Large intestine (tissue), 3 donors: ENCODE measurements around the gene MYCN. TPM values are rescaled to one million over a fixed set of nuclear protein-coding genes. Genes with fewer than 3 reads are reported as not detected.
"Not testable (repeated sequence)": the region's sequence is repeated elsewhere in the genome, so short reads cannot be mapped to it uniquely, and the experiment has no call there.

Source experiments
- DNase-seq, 2 donors: peaks; one replicate each; pipeline versions ENCODE4 v3.0.0 to v3.0.0-alpha.2; 2013
- H3K27ac ChIP-seq: one replicate; pipeline ENCODE4 v1.5.1; 2013; ENCODE audit warnings: low read length
- H3K27me3 ChIP-seq: 2 replicates; pipeline ENCODE4 v1.6.1; 2013; ENCODE audit warnings: low read length; ENCODE audit not compliant: control insufficient read depth, insufficient read depth
- H3K36me3 ChIP-seq: 2 replicates; pipeline ENCODE4 v1.6.1; 2013; ENCODE audit warnings: low read length; ENCODE audit not compliant: control insufficient read depth, insufficient read depth
- H3K4me1 ChIP-seq: one replicate; pipeline ENCODE4 v1.6.1; 2013; ENCODE audit warnings: low read length; ENCODE audit not compliant: control insufficient read depth, insufficient read depth
- H3K4me3 ChIP-seq: one replicate; pipeline ENCODE4 v1.5.1; 2013; ENCODE audit warnings: low read length
- H3K9me3 ChIP-seq: one replicate; pipeline ENCODE4 v1.6.1; 2013; ENCODE audit warnings: mild to moderate bottlenecking, low read depth, low read length, moderate library complexity; ENCODE audit not compliant: control insufficient read depth
- WGBS: methylation state at CpG from one replicate; pipeline ENCODE4 v1.1.5; 2013; ENCODE audit warnings: low lambda C conversion rate; ENCODE audit not compliant: insufficient coverage; 5-methylcytosine and 5-hydroxymethylcytosine counted together
- polyA plus RNA-seq: library from polyadenylated mRNA; unstranded; fragments of 120-200 nt; gene quantifications from one replicate; pipeline ENCODE4 v1.2.1, GENCODE V29; 2013

The MYCN gene
- polyA plus RNA-seq, 1 donor, result 17.9 TPM

DNA sequence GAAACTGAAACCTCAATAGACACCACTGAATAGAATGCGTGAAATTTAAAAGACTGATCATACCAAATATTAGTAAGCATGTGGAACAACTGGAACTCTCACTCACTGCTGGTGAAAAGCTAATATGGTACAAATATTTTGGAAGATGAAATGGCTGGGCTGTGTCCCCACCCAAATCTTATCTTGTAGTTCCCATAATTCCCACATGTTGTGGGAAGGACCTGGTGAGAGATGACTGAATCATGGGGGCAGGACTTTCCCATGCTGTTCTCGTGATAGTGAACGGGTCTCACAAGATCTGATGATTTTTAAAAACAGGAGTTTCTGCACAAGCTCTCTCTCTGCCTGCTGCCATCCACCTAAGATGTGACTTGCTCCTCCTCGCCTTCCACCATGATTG is 32.0 kb upstream of the MYCN start:
- no peak overlapping the region for H3K27ac ChIP-seq
- no peaks in the 10 kb centered on the region for H3K9me3 ChIP-seq
- no peak for DNase-seq
- no peaks in the 10 kb centered on the region for H3K36me3 ChIP-seq
- no peaks in the 10 kb centered on the region for H3K4me1 ChIP-seq
- H3K27me3 ChIP-seq, result no peaks in the 10 kb centered on the region
- H3K4me3 ChIP-seq, result no peak overlapping the region
- WGBS, result 80% methylated on average over 1 of the region's 4 CpGs

DNA sequence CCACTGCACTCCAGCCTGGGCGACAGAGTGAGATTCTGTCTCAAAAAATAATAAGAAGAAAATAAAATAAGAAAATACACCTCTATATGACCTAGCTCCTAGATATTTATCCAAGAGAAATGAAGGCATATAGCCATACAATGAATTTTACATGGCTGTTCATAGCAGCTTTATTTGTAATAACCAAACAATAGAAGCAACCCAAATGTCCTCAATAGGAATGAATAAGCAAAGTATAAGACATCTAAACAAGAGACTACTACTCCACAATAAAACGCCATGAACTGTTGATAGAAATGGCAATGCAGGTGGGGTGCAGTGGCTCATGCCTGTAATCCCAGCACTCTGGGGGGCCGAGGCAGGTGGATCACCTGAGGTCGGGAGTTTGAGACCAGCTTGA is 31.2 kb upstream of the MYCN start:
- Histone ChIP-seq H3K4me1 (no peaks in the 10 kb centered on the region), H3K27ac (no peak overlapping the region), H3K4me3 (no peak overlapping the region), H3K27me3 (no peaks in the 10 kb centered on the region), H3K9me3 (no peaks in the 10 kb centered on the region), H3K36me3 (no peaks in the 10 kb centered on the region)
- WGBS, result 100% methylated on average over 1 of the region's 4 CpGs
- no peak for DNase-seq

DNA sequence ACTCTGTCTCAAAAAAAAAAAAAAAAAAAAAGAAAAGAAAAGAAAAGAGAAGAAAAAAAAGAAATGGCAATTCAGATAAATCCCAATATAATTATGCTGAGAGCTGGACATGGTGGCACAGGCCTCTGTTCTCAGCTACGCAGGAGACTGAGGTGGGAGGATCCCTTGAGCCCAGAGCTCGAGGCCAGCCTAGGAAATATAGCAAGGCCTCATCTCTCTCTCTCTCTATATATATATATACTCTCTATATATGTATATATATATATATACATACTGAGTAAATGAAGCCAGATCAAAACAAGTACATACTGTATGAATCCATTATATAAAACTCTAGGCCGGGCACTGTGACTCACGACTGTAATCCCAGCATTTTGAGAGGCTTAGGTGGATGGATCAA is 30.6 kb upstream of the MYCN start:
- WGBS, result no CpG with 5 or more reads among the region's 4 CpGs
- Histone ChIP-seq H3K27ac (no peak overlapping the region), H3K4me1 (no peaks in the 10 kb centered on the region), H3K4me3 (no peak overlapping the region), H3K36me3 (no peaks in the 10 kb centered on the region), H3K27me3 (no peaks in the 10 kb centered on the region), H3K9me3 (no peaks in the 10 kb centered on the region)
- no peak for DNase-seq

DNA sequence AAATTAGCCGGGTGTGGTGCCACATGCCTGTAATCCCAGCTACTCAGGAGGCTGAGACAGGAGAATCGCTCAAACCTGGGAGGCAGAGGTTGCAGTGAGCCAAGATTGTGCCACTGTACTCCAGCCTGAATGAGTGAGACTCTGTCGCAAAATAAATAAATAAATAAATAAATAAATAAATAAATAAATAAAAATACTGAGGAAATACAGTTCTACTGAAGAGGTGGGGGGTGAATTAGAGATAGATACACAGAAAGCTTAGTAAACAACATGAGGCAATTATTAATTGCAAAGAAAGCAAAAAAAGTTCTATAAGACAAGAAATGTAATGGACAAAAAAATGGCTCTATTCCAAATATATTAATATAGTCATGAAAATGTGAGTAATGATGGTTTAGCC is 29.1 kb upstream of the MYCN start:
- not testable (repeated sequence) for DNase-seq

DNA sequence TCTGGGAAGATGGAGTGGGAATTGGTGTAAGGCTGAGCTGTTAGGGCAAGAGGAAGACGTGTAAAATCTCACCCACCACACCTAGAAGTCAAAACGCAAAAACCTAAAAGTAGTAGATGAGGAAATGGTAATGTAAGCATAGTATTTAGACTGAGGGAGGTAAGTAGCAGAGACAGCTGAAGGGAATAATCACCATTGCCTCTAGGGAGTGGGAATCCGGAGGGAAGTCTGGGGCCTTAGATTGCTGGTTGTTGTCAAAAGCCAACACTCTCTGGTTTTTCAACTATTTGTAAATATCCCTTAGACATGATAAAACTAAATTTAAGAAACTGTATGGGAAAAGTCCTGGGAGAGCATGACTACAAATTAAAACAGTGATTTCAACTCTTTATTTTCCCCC is 28.7 kb upstream of the MYCN start:
- DNase-seq, result no peak
- no peaks in the 10 kb centered on the region for H3K27me3 ChIP-seq
- no peaks in the 10 kb centered on the region for H3K9me3 ChIP-seq
- no peak overlapping the region for H3K4me3 ChIP-seq
- no peaks in the 10 kb centered on the region for H3K36me3 ChIP-seq
- no peak overlapping the region for H3K27ac ChIP-seq
- WGBS, result 100% methylated on average over 1 of the region's 3 CpGs
- no peaks in the 10 kb centered on the region for H3K4me1 ChIP-seq

More for the DNA sequence above, 29.1 kb upstream of the MYCN start:
- not testable (repeated sequence) for H3K4me3 ChIP-seq, H3K27me3 ChIP-seq, H3K9me3 ChIP-seq, H3K36me3 ChIP-seq, H3K4me1 ChIP-seq, H3K27ac ChIP-seq
- no CpG with 5 or more reads among the region's 3 CpGs for WGBS

DNA sequence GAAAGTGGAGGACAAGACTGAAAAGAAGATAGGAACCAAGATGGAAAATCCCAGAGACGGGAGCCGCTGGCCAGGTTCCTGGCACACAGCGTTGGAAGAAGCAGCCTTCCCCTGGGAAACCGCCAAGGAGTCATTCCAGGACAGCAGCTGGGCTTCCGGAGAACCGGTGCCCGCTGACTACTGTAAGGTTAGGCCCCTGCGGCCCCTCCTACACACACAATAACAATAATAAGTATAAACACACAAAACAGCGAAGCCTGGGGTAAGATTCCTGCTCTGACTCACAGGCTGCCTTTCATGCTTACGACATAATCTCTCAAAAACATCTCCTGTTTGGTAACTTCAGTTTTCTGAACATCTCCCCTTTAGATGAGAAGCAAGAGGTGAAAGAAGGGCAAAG is 28.1 kb upstream of the MYCN start:
- Histone ChIP-seq H3K9me3 (no peaks in the 10 kb centered on the region), H3K4me3 (no peak overlapping the region), H3K27ac (no peak overlapping the region), H3K4me1 (no peaks in the 10 kb centered on the region), H3K36me3 (no peaks in the 10 kb centered on the region), H3K27me3 (no peaks in the 10 kb centered on the region)
- no CpG with 5 or more reads among the region's 10 CpGs for WGBS
- DNase-seq, result no peak

DNA sequence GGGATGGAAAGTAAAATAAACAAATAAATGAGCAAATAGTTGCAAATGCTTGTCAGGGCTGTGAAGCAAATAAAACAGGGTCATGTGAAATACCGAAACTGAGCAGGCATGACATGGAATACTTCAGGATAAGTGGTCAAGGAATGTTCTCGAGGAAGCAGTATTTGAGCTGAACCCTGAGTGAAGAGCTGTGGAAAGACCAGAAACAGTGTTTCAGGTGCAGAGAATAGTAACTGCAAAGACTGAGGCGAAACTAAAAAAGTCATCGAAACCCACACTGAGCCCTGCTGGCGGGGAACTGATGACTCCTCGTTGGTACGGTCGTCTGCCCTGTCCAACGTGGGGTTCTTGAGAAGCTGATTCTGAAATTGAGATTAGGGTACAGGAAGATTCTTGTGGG is 27.2 kb upstream of the MYCN start:
- Histone ChIP-seq H3K27me3 (no peaks in the 10 kb centered on the region), H3K27ac (no peak overlapping the region), H3K36me3 (no peaks in the 10 kb centered on the region), H3K9me3 (no peaks in the 10 kb centered on the region), H3K4me1 (no peaks in the 10 kb centered on the region), H3K4me3 (no peak overlapping the region)
- DNase-seq, result no peak
- WGBS, result 90% methylated on average over 2 of the region's 9 CpGs

DNA sequence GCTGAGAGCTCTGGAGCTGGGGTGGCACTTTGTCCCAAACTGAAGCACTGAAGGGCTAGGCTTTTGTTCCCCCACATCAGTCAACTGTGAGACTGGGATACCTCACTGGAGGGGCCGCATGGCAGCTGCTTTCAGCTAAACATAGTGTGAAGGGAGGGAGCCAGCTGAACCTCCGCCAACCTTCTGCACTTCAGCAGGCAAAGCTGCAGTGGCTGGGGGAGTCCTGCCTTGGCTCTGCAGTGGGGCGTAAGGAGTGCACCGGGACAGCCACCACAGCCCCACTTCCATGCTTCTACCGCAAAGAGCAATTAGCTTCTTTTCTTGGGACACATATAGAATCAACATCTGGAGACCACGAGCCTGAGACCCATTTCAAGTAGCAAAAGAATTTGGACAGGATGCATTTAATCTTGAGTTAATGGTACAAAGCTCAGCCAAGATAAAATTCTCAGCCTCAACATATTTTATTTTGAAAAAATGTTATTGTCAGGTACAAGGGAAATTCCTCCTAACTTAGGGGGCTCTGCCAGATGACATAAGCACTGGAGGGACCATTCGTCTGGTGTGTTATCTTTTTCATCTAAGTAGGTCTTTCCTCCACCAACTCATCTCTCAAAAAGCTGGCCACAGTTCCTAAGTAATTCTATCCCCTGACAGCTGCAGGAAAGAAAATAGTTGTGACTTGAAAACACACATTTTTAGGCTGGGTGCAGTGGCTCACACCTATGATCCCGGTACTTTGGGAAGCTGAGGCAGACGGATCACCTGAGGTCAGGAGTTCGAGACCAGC is 25.6 kb upstream of the MYCN start:
- Histone ChIP-seq H3K9me3 (no peaks in the 10 kb centered on the region), H3K27me3 (no peaks in the 10 kb centered on the region), H3K4me3 (no peak overlapping the region), H3K4me1 (no peaks in the 10 kb centered on the region), H3K27ac (no peak overlapping the region), H3K36me3 (no peaks in the 10 kb centered on the region)
- no CpG with 5 or more reads among the region's 10 CpGs for WGBS
- DNase-seq, result no peak

DNA sequence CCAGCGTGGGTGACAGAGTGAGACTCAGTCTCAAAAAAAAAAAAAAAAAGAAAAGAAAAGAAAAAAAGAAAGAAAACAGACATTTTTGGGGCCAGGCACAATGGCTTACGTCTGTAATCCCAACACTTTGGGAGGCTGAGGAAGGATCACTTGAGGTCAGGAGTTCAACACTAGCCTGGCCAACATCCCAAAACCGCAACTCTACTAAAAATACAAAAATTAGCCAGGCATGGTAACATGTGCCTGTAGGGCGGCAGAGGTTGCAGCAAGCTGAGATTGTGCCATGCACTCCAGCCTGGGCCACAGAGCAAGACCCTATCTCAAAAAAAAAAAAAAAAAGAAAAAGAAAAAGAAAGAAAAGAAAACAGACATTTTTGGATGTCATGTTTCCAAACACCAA is 24.8 kb upstream of the MYCN start:
- H3K4me1 ChIP-seq, H3K4me3 ChIP-seq, H3K27ac ChIP-seq, DNase-seq, H3K9me3 ChIP-seq, H3K36me3 ChIP-seq, H3K27me3 ChIP-seq: not testable (repeated sequence)
- WGBS, result 50% methylated on average over 2 of the region's 4 CpGs

DNA sequence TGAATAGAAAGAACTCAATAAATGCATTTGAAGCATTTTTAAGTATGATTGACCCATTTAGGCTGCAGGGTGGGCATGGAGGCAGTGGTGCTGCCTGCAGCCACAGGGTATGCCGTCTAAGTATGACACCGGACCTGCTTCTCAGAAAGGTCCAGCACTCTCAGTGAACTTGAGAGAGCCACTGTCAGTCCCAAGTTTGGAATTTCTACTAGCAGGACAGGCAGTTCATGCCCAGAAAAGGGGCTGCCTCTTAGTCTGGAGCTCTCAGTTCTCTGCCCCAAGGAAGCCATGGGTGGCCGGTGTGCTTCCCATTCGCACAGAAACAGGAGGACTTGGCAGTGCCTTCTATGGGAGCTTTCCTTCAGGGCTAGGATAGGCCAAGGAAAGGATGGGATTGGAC is 24.0 kb upstream of the MYCN start:
- no peak for DNase-seq
- Histone ChIP-seq H3K9me3 (no peaks in the 10 kb centered on the region), H3K36me3 (no peaks in the 10 kb centered on the region), H3K27ac (no peak overlapping the region), H3K4me1 (no peaks in the 10 kb centered on the region), H3K4me3 (no peak overlapping the region), H3K27me3 (no peaks in the 10 kb centered on the region)
- WGBS, result no CpG with 5 or more reads among the region's 4 CpGs

DNA sequence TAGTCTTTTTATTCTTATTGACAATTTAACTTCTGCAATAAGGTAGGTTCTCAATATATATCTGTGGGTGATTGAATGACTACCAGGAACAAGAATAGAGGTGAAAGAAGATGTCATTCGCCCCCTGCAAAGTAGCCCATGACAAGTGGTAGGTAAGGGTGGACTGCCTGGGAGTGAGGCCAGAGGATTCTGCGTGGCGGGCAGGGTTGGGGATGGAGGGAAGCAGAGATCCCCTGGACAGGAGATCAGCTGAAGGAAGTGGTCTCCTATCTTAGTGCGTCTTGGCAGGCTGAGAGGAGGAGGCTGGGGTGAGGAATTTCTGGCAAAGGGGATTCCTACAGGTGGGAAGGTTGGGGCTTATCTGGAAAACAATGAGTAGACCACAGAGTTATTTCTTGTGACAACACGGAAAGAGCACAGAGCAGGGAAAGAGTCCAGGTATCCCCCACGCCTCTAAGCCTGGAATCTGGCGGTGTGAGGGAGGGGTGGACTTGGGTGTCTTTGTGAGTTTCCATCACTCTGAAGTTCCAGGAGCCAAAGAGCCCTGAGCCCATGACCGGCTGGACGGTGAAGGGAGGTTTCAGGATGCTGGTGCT is 21.5 kb upstream of the MYCN start:
- Histone ChIP-seq H3K27me3 (no peaks in the 10 kb centered on the region), H3K36me3 (no peaks in the 10 kb centered on the region), H3K27ac (no peak overlapping the region), H3K4me3 (no peak overlapping the region), H3K4me1 (no peaks in the 10 kb centered on the region), H3K9me3 (no peaks in the 10 kb centered on the region)
- WGBS, result no CpG with 5 or more reads among the region's 9 CpGs
- DNase-seq, result no peak
